HG03097 (cell line): ENCODE results near the gene DOK7.

ENCODE experiments used
- ATAC-seq: cut with Tn5 transposase; IDR thresholded peaks from one replicate; pipeline ENCODE4 v1.9.1; 2021; ENCODE audit not compliant: unreplicated experiment, low FRiP score

The DOK7 gene

GRCh38 chr4:3462790-3463415, at the start of gene DOK7:
Gene DOK7 (plus strand): TSS chr4:3463306. CDS start chr4:3463376, 70 bp downstream.
- ATAC-seq = no peak

GRCh38 chr4:3413675-3414420, 49.3 kb upstream of the DOK7 start:
- no peak for ATAC-seq

- no peak for ATAC-seq
Measured at GRCh38 chr4:3414421-3415279, 48.5 kb upstream of the DOK7 start.

GRCh38 chr4:3415471-3416141, 47.5 kb upstream of the DOK7 start:
- ATAC-seq = no peak

GRCh38 chr4:3416270-3416669, 46.8 kb upstream of the DOK7 start:
- no peak for ATAC-seq

GRCh38 chr4:3416821-3417221, 46.3 kb upstream of the DOK7 start:
- no peak for ATAC-seq

- ATAC-seq = no peak
Measured at GRCh38 chr4:3417448-3417847, 45.7 kb upstream of the DOK7 start.

GRCh38 chr4:3418029-3418762, 44.9 kb upstream of the DOK7 start:
- no peak for ATAC-seq

- ATAC-seq = no peak
Measured at GRCh38 chr4:3419836-3420605, 43.1 kb upstream of the DOK7 start.

- no peak for ATAC-seq
Measured at GRCh38 chr4:3420606-3420955, 42.5 kb upstream of the DOK7 start.

- ATAC-seq = no peak
Measured at GRCh38 chr4:3420956-3421355, 42.1 kb upstream of the DOK7 start.

- no peak for ATAC-seq
Measured at GRCh38 chr4:3421470-3421869, 41.6 kb upstream of the DOK7 start.

- ATAC-seq = no peak
Measured at GRCh38 chr4:3422241-3422801, 40.8 kb upstream of the DOK7 start.

GRCh38 chr4:3422808-3423297, 40.3 kb upstream of the DOK7 start:
- no peak for ATAC-seq

GRCh38 chr4:3423406-3423805, 39.7 kb upstream of the DOK7 start:
- no peak for ATAC-seq

- ATAC-seq = no peak
Measured at GRCh38 chr4:3423952-3424351, 39.2 kb upstream of the DOK7 start.

GRCh38 chr4:3424522-3425095, 38.5 kb upstream of the DOK7 start:
- ATAC-seq = no peak

GRCh38 chr4:3426465-3427133, 36.5 kb upstream of the DOK7 start:
- ATAC-seq = no peak
